ENCODE results near the gene B3GNT7. TPM values are rescaled to one million over a fixed set of nuclear protein-coding genes. Genes with fewer than 3 reads are reported as not detected.

The B3GNT7 gene
- total RNA-seq, 2 donors from 2014 or later: 8.6 to 22.1 TPM

GRCh38 chr2:231436957-231437356, 41.4 kb downstream of the B3GNT7 start:
- 84 to 90% methylated on average over 7 to 13 of the region's 13 CpGs for WGBS, 2 donors
- DNase-seq (no peak), ATAC-seq (no peak)
- no peaks in the 10 kb centered on the region for H3K4me1 ChIP-seq
- no peak for TF ChIP-seq POLR2A (IDR thresholded peaks at IDR 0.05)
- no peak for TF ChIP-seq CTCF (IDR thresholded peaks at IDR 0.05)
- no peak overlapping the region for H3K27ac ChIP-seq
- H3K9me3 ChIP-seq: no peaks in the 10 kb centered on the region
- no peaks in the 10 kb centered on the region for H3K36me3 ChIP-seq (replicated peaks in 1 of 2; ENCODE audit: insufficient read depth in 1 of 2, low read depth in 2 of 2)
- H3K4me3 ChIP-seq: no peak overlapping the region
- intact Hi-C loops (cut with DNase I): no loop called here
- H3K27me3 ChIP-seq: no peaks in the 10 kb centered on the region

GRCh38 chr2:231449503-231450054, 54.1 kb downstream of the B3GNT7 start:
- DNase-seq: no peak
- Histone ChIP-seq H3K9me3 (no peaks in the 10 kb centered on the region), H3K27ac (no peak overlapping the region), H3K27me3 (no peaks in the 10 kb centered on the region), H3K4me1 (no peaks in the 10 kb centered on the region), H3K36me3 (replicated peaks in 1 of 2; ENCODE audit: insufficient read depth in 1 of 2, low read depth in 2 of 2) (peaks cover 0 to 6% of the 10 kb centered on the region in 2 donors), H3K4me3 (no peak overlapping the region)
- intact Hi-C loops (cut with DNase I): no loop called here
- TF ChIP-seq POLR2A (IDR thresholded peaks at IDR 0.05): no peak
- no peak for TF ChIP-seq CTCF (IDR thresholded peaks at IDR 0.05)
- no peak for ATAC-seq
- 77 to 80% methylated on average over 4 of the region's 4 CpGs for WGBS, 2 donors

- Histone ChIP-seq H3K4me3 (no peak overlapping the region), H3K9me3 (no peaks in the 10 kb centered on the region), H3K27ac (no peak overlapping the region), H3K4me1 (no peaks in the 10 kb centered on the region), H3K36me3 (replicated peaks in 1 of 2; ENCODE audit: insufficient read depth in 1 of 2, low read depth in 2 of 2) (peaks cover 8 to 14% of the 10 kb centered on the region in 2 donors), H3K27me3 (no peaks in the 10 kb centered on the region)
- DNase-seq (no peak), ATAC-seq (no peak)
- 92 to 94% methylated on average over 3 to 4 of the region's 4 CpGs for WGBS, 2 donors
- intact Hi-C loops (cut with DNase I): no loop called here
- no peak for TF ChIP-seq CTCF (IDR thresholded peaks at IDR 0.05)
- TF ChIP-seq POLR2A (IDR thresholded peaks at IDR 0.05): no peak
Measured at GRCh38 chr2:231450548-231450989, 55.1 kb downstream of the B3GNT7 start.

Small RNA genes lying within 50 kb of the gene (microRNA-seq; reads per million reads assigned to microRNA genes)
- gene MIR4777 (ENCODE audit: borderline number of aligned reads in 2 of 2, borderline replicate concordance in 2 of 2): 0 reads per million in 2 donors

Small RNA genes lying within 50 kb of the gene (small RNA-seq; reads per million reads assigned to genes)
- gene MIR4777: not detected

Other genes starting within 250 kb of the B3GNT7 start
- gene ARMC9, start 197.1 kb upstream of the B3GNT7 start, total RNA-seq: 10 to 100 TPM in 1 of 2 donors, 1 to 10 TPM in 1; 6.9 to 10.1 TPM
- 100 to 1,000 TPM; 108 to 159 TPM for gene NCL, start 68.8 kb downstream of the B3GNT7 start, total RNA-seq
- gene NMUR1, start 134.7 kb downstream of the B3GNT7 start, total RNA-seq: 1 to 10 TPM; 2.3 to 6.3 TPM
- not detected for gene TEX44, start 197.2 kb downstream of the B3GNT7 start, total RNA-seq

Data from body of pancreas (tissue), 4 donors.